ENCODE measurements around the gene ZFAND4. TPM values are rescaled to one million over a fixed set of nuclear protein-coding genes. Genes with fewer than 3 reads are reported as not detected.

The ZFAND4 gene
- total RNA-seq, 1 experiment from 2014 or later, result 18.3 TPM

GRCh38 chr10:45589009-45589408, 83.6 kb downstream of the ZFAND4 start:
- Mint-ChIP-seq H3K27me3 (ENCODE audit: low read depth) (no peaks in the 10 kb centered on the region), H3K36me3 (peaks cover 14% of the 10 kb centered on the region), H3K4me1 (peaks cover 9% of the 10 kb centered on the region), H3K4me3 (no peak overlapping the region), H3K9me3 (peaks cover 36% of the 10 kb centered on the region), H3K27ac (no peak overlapping the region)
- ATAC-seq (no peak), DNase-seq (ENCODE audit: low spot score) (no peak)
- CTCF ChIA-PET, result no interaction called here
- TF ChIP-seq HMGXB4 (CRISPR knock-in tag; IDR thresholded peaks at IDR 0.05) (no peak), TEAD4 (CRISPR knock-in tag; IDR thresholded peaks at IDR 0.05) (no peak), ZNF423 (CRISPR knock-in tag; IDR thresholded peaks at IDR 0.05) (no peak), ZBTB21 (CRISPR knock-in tag; IDR thresholded peaks at IDR 0.05; ENCODE audit: borderline replicate concordance) (no peak), PRDM15 (CRISPR knock-in tag; IDR thresholded peaks at IDR 0.05) (no peak), ELF4 (CRISPR knock-in tag; IDR thresholded peaks at IDR 0.05; ENCODE audit: low read depth) (no peak), JAZF1 (CRISPR knock-in tag; IDR thresholded peaks at IDR 0.05) (no peak), ZNF281 (CRISPR knock-in tag; IDR thresholded peaks at IDR 0.05) (no peak), GTF2I (CRISPR knock-in tag; conservative IDR thresholded peaks at IDR 0.05) (no peak)
- POLR2A ChIA-PET, result no interaction called here

- CTCF ChIA-PET, result no interaction called here
- H3K36me3 Mint-ChIP-seq, result peaks cover 14% of the 10 kb centered on the region
- H3K4me1 Mint-ChIP-seq, result peaks cover 3% of the 10 kb centered on the region; the same call in 1 of the 2 replicates
- H3K4me3 Mint-ChIP-seq, result no peak overlapping the region
- H3K27ac Mint-ChIP-seq, result no peak overlapping the region
- ATAC-seq, result no peak
- POLR2A ChIA-PET, result no interaction called here
- no peak for DNase-seq (ENCODE audit: low spot score)
- peaks cover 36% of the 10 kb centered on the region for H3K9me3 Mint-ChIP-seq
- H3K27me3 Mint-ChIP-seq (ENCODE audit: low read depth), result no peaks in the 10 kb centered on the region
- TF ChIP-seq STAT6 (CRISPR knock-in tag; conservative IDR thresholded peaks at IDR 0.05; ENCODE audit: low read depth) (no peak), CBFB (CRISPR knock-in tag; IDR thresholded peaks at IDR 0.05; ENCODE audit: low read depth) (no peak), IRF1 (CRISPR knock-in tag; IDR thresholded peaks at IDR 0.05) (no peak), ZMAT4 (CRISPR knock-in tag; IDR thresholded peaks at IDR 0.05) (no peak), ZBTB21 (CRISPR knock-in tag; IDR thresholded peaks at IDR 0.05; ENCODE audit: borderline replicate concordance) (no peak), MYBL2 (CRISPR knock-in tag; IDR thresholded peaks at IDR 0.05) (no peak), ZNF512 (CRISPR knock-in tag; IDR thresholded peaks at IDR 0.05; ENCODE audit: borderline replicate concordance) (no peak), ZNF416 (CRISPR knock-in tag; IDR thresholded peaks at IDR 0.05) (no peak), E2F4 (CRISPR knock-in tag; IDR thresholded peaks at IDR 0.05; ENCODE audit: borderline replicate concordance, low read depth) (no peak), NFYB (CRISPR knock-in tag; conservative IDR thresholded peaks at IDR 0.05; ENCODE audit: low read depth) (no peak)
These were observed 86.3 kb downstream of the ZFAND4 start for GRCh38 chr10:45586028-45586824.
